ENCODE data around the gene RBBP7.
A peak's percentile ranks its signal among the peaks of the same experiment; 100 is the strongest.

- TF ChIP-seq CTCF (IDR thresholded peaks at IDR 0.05; ENCODE audit: insufficient read depth, low read length, poor library complexity, severe bottlenecking), result peak; percentile 67
- no peak for TF ChIP-seq EZH2phosphoT487 (conservative IDR thresholded peaks at IDR 0.05; ENCODE audit: low read length)
Measured at GRCh38 chrX:16892504-16893362, 22.6 kb upstream of the RBBP7 start.

Measured in SU-DHL-6 (cell line).